PC-9 (cell line): Measurements from ENCODE around the gene AMDHD1.

Experiments
- EZH2 ChIP-seq: fragments of 200-600 bp; sonication (generic); IDR thresholded peaks from 2 replicates; pipeline ENCODE4 v1.8.0; 2017; ENCODE audit warnings: antibody characterized with exemption, low read depth
- TF ChIP-seq, protein P1 (sequence below): fragments of 200-600 bp; sonication (generic); conservative IDR thresholded peaks from 2 replicates; pipeline ENCODE4 v1.6.1; 2017; ENCODE audit warnings: mixed run types, antibody characterized with exemption, mild to moderate bottlenecking, moderate library complexity

DNA sequence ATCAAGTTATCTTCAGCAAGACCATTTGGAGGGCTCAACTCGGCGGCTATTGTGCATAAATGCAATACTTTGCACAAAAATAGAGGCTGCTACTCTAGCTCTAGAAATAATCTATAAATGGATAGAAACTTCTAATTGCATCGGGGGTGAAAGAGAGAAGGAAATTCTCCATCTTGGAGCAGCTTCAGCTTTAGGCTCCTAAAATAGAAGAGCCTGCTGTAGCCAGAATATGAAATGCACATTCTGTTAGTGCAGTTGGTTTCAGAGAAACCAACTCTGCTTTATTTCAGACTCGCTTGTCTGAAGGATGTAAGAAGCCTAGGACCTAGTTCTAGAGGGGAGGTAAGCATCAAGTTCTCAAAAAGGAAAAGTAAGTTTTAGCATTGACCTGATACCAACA is 46.3 kb upstream of the AMDHD1 start:
- TF ChIP-seq, protein P1, sequence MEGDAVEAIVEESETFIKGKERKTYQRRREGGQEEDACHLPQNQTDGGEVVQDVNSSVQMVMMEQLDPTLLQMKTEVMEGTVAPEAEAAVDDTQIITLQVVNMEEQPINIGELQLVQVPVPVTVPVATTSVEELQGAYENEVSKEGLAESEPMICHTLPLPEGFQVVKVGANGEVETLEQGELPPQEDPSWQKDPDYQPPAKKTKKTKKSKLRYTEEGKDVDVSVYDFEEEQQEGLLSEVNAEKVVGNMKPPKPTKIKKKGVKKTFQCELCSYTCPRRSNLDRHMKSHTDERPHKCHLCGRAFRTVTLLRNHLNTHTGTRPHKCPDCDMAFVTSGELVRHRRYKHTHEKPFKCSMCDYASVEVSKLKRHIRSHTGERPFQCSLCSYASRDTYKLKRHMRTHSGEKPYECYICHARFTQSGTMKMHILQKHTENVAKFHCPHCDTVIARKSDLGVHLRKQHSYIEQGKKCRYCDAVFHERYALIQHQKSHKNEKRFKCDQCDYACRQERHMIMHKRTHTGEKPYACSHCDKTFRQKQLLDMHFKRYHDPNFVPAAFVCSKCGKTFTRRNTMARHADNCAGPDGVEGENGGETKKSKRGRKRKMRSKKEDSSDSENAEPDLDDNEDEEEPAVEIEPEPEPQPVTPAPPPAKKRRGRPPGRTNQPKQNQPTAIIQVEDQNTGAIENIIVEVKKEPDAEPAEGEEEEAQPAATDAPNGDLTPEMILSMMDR, result no peak
- TF ChIP-seq EZH2, result no peak
